T-helper 2 cell treated with Interferon-gamma antibody and Interleukin-4, amounts not matched to agents 5 μg/mL and 100 μg/mL, for 36 hours (primary cell): Measurements from ENCODE around the gene CASP6.

Experiments used
- DNase-seq: peaks from one replicate; pipeline ENCODE4 v3.0.0; 2021; ENCODE audit warnings: low spot score
- H3K27ac Mint-ChIP-seq: one replicate; pipeline ENCODE4 v1.8.0; 2021; ENCODE audit warnings: mild to moderate bottlenecking, mixed read lengths
- H3K27me3 Mint-ChIP-seq: one replicate; pipeline ENCODE4 v1.8.0; 2021; ENCODE audit warnings: low read depth, mixed read lengths
- H3K36me3 Mint-ChIP-seq: one replicate; pipeline ENCODE4 v1.8.0; 2021; ENCODE audit warnings: low read depth, mixed read lengths
- H3K4me1 Mint-ChIP-seq: one replicate; pipeline ENCODE4 v1.8.0; 2021; ENCODE audit warnings: low read depth, mixed read lengths
- H3K4me3 Mint-ChIP-seq: one replicate; pipeline ENCODE4 v1.8.0; 2022; ENCODE audit warnings: mild to moderate bottlenecking, moderate library complexity, mixed read lengths
- H3K9me3 Mint-ChIP-seq: one replicate; pipeline ENCODE4 v1.8.0; 2021; ENCODE audit warnings: mixed read lengths

Gene CASP6

GRCh38 chr4:109702950-109703663 is at the start of gene CASP6:
Gene CASP6, minus strand, starts transcription at chr4:109703445. Its CDS starts 50 bp downstream, at chr4:109703395.
- Mint-ChIP-seq H3K36me3 (peaks cover 14% of the 10 kb centered on the region), H3K27ac (peak within 1 kb of the TSS; percentile 94), H3K27me3 (no peaks in the 10 kb centered on the region), H3K4me3 (peak within 1 kb of the TSS; percentile 97), H3K4me1 (peaks cover 32% of the 10 kb centered on the region), H3K9me3 (no peaks in the 10 kb centered on the region)
- DNase-seq = peak; percentile 66

DNA sequence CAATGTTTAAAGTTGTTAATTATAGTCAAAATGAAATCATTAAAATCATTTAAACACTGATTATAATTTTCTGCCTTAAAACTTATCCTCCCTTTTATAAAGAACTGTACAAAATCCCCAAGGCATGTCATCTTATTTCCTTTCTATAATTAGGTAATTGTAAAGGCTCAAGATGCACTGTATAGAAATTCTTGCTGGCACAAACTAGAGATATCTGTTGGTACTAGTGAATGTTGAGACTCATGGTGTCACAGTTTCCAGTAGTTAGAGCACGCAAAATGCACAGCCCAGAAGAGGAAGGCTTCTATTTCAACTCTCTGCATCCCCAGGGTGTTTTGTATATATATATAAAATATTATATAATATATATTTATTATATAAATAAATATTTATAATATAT is 49.3 kb upstream of the CASP6 start:
- H3K4me1 Mint-ChIP-seq = no peaks in the 10 kb centered on the region
- H3K4me3 Mint-ChIP-seq = no peak overlapping the region
- no peaks in the 10 kb centered on the region for H3K27me3 Mint-ChIP-seq
- no peak for DNase-seq
- H3K9me3 Mint-ChIP-seq = no peaks in the 10 kb centered on the region
- no peak overlapping the region for H3K27ac Mint-ChIP-seq
- no peaks in the 10 kb centered on the region for H3K36me3 Mint-ChIP-seq

DNA sequence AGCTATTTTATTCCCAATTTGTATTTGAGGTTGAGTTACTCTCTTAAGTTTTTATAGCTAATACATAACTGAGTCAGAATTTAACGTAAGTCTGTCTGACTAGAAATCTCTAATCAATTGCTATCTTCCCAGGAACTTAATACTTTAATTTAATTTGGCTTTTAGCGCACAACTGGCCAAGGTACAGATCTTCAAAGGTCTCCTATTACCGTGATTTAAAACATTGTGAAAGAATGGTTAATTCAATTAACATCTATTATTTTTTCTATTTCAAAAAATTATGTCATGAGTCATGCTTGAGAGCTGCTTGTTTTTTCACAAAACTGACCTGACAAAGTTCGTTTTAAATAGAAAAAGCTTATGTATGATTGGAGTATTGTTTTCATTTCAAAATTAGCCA is 48.6 kb upstream of the CASP6 start:
- H3K27me3 Mint-ChIP-seq = peaks cover under 1% of the 10 kb centered on the region
- H3K9me3 Mint-ChIP-seq = no peaks in the 10 kb centered on the region
- H3K4me3 Mint-ChIP-seq = no peak overlapping the region
- no peak overlapping the region for H3K27ac Mint-ChIP-seq
- DNase-seq = no peak
- no peaks in the 10 kb centered on the region for H3K4me1 Mint-ChIP-seq
- no peaks in the 10 kb centered on the region for H3K36me3 Mint-ChIP-seq

GRCh38 chr4:109750652-109751244 is 47.5 kb upstream of the CASP6 start:
- no peak overlapping the region for H3K27ac Mint-ChIP-seq
- DNase-seq = no peak
- H3K9me3 Mint-ChIP-seq = no peaks in the 10 kb centered on the region
- no peak overlapping the region for H3K4me3 Mint-ChIP-seq
- H3K27me3 Mint-ChIP-seq = peaks cover 9% of the 10 kb centered on the region
- H3K4me1 Mint-ChIP-seq = no peaks in the 10 kb centered on the region
- H3K36me3 Mint-ChIP-seq = no peaks in the 10 kb centered on the region

DNA sequence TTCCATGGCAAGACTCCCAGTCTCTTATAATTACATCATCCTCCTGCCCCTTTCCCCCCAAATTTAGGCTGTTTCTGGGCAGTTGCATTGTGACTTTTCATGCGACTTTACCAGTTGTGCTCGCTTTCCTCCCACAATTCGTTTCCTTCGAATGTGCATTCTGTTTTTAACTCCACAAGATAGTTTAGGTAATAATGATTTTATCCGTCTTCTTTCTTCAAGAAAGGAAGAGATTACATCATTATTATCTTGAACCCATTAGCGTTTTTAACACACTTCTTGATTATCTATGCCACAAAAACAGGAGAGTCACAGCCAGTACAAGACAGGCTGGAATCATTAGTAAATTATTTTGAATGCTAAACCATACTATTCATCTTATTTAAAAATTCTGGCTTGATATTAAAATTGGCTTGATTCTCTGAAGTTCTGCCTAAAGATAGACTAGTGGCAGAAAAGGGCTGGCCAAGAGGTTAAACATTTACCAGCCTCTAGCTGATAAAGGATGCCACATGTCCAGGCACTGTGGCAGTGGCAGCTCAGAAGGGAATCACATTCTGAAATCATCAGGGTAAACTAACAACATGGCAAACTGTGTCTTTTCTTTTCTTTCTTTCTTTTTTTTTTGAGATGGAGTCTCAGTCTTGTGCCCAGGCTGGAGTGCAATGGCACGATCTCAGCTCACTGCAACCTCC is 46.3 kb upstream of the CASP6 start:
- DNase-seq = no peak
- Mint-ChIP-seq H3K36me3 (no peaks in the 10 kb centered on the region), H3K27ac (no peak overlapping the region), H3K9me3 (no peaks in the 10 kb centered on the region), H3K4me3 (no peak overlapping the region), H3K27me3 (peaks cover 9% of the 10 kb centered on the region), H3K4me1 (no peaks in the 10 kb centered on the region)

DNA sequence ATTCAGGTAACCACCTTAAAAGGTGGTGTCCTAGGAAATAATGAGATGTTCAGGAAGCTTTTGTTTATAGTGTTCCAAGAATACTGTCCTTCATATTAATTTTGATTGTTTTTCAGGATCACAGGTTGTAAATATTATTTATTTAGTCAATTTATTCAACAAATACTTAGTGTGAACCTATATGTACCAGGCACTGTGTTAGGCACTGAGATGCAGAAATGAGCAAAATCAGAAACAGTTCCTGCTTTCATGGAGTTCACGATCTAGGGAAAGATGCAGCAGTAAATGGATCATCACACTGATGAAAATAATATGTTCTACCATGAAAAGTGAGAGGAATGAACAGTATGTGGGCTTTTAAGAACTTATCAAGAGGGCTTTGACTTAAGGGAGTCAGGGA is 44.9 kb upstream of the CASP6 start:
- no peaks in the 10 kb centered on the region for H3K4me1 Mint-ChIP-seq
- no peak overlapping the region for H3K4me3 Mint-ChIP-seq
- no peak overlapping the region for H3K27ac Mint-ChIP-seq
- H3K27me3 Mint-ChIP-seq = peaks cover 11% of the 10 kb centered on the region
- no peaks in the 10 kb centered on the region for H3K36me3 Mint-ChIP-seq
- no peak for DNase-seq
- H3K9me3 Mint-ChIP-seq = no peaks in the 10 kb centered on the region

DNA sequence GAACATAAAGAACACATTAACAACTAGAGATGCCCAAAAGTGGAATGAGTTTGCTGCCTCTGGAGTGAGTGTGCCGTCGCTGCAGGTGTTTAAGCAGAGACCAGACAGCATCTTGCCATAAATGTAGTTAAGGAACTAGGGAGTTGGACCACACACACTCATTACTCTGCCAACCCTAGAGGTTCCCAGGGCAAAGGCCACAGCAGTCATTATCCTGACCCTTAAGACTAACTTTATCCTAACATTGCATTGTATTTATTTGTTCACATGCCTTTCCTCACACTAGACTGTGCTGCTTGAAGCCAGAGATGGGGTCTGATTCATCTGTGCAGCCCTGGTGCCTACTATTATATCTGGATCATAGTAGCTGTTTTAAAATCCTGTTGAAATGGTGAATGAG is 43.5 kb upstream of the CASP6 start:
- no peaks in the 10 kb centered on the region for H3K36me3 Mint-ChIP-seq
- no peaks in the 10 kb centered on the region for H3K9me3 Mint-ChIP-seq

DNA sequence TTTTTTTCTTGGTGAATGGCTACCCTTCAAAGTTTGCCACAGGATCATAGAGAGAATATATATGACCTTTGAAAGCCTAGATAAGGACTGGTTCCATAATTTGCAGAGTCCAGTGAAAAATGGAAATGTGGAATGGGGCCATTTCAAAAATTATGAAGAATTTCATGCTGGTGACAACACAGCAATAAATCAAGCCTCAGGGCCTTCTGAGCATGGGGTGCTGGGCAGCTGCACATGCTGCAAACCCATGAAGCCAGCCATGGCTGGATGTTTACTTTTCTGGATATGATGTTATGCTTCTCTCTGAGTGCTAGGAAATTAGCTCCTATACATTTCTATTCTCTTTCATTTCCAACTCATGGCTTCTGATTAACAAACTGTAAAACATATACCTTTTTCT is 42.6 kb upstream of the CASP6 start:
- Mint-ChIP-seq H3K27me3 (peaks cover 26% of the 10 kb centered on the region), H3K4me3 (no peak overlapping the region), H3K27ac (no peak overlapping the region), H3K36me3 (no peaks in the 10 kb centered on the region), H3K9me3 (no peaks in the 10 kb centered on the region), H3K4me1 (no peaks in the 10 kb centered on the region)
- DNase-seq = no peak

More for the DNA sequence above, 43.5 kb upstream of the CASP6 start:
- H3K27me3 Mint-ChIP-seq = peaks cover 21% of the 10 kb centered on the region
- no peak overlapping the region for H3K27ac Mint-ChIP-seq
- DNase-seq = no peak
- no peak overlapping the region for H3K4me3 Mint-ChIP-seq
- H3K4me1 Mint-ChIP-seq = no peaks in the 10 kb centered on the region

- Mint-ChIP-seq H3K27ac (no peak overlapping the region), H3K4me1 (no peaks in the 10 kb centered on the region), H3K9me3 (no peaks in the 10 kb centered on the region), H3K27me3 (peaks cover 26% of the 10 kb centered on the region), H3K4me3 (no peak overlapping the region), H3K36me3 (no peaks in the 10 kb centered on the region)
- no peak for DNase-seq
These were observed 36.3 kb upstream of the CASP6 start for GRCh38 chr4:109739547-109739946.

DNA sequence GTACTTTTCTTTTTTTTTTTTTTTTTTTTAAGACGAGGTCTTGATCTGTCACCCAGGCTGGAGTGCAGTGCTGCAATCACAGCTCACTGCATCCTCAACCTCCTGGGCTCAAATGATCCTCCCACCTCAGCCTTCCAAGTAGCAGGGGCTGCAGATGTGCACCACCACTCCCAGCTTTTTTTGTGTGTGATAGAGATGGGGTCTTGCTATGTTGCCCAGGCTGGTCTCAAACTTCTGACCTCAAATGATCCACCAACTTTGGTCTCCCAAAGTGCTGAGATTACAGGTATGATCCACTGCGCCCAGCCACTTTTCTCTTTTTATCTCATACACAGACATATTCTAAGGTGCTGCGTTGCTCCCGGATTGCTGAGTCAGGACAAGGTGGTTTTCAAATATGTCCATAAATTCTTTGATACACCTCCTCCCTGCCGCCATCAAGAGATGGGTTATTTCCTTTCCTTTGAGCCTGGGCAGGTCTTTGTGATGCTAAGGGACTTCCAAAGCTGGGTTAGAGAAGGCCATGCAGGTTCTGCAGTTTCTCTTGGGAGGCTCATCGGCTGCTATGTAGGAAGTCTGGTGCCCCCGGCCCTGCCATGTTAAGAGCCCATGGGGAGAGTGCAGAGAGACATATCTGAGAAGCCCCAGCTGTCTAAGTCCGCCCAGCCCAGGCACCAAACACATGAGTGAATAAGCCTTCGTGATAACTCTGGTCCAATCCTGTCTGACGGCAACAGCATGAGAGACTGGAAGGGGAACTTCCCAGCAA is 35.0 kb upstream of the CASP6 start:
- no peak for DNase-seq
- Mint-ChIP-seq H3K27ac (no peak overlapping the region), H3K36me3 (no peaks in the 10 kb centered on the region), H3K4me1 (no peaks in the 10 kb centered on the region), H3K9me3 (no peaks in the 10 kb centered on the region), H3K27me3 (peaks cover 28% of the 10 kb centered on the region), H3K4me3 (no peak overlapping the region)

DNA sequence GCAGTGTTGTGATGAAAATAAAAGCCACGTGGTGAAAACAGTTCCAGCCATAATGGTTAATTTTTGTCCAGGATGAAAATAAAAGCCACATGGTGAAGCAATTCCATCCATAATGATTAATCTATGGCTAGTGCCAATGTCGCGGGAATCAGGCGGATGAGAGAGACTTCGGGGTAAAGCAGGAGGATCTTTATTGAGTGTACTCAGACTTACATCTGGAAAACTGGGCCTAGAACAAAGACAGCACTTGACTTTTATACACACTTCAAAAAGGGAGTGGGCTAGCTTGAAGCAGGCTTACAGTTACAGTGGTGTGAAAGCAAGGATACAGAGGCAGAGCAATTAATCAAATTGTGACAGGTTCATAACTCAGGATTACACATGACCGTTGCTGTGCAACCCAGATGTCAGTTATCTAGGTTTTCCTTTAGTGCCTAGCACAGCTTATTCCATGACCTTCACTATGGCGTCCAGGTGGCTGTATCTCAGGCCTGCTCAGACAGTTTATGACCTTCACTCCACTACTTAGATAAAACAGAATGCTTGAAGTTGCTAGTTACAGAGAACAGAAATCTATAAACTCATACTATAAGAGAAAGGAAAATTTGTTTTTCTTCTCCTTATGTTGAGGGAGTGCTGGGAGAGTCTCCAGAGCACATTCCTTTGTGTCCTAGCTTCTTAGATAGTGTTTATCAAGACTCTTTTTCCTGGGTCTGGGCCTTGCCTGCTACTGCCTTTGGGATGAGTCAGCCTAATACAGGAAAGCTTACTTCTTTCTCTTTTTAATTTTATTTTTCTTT is 32.5 kb upstream of the CASP6 start:
- H3K27me3 Mint-ChIP-seq = peaks cover 11% of the 10 kb centered on the region
- H3K36me3 Mint-ChIP-seq = no peaks in the 10 kb centered on the region
- DNase-seq = no peak
- no peaks in the 10 kb centered on the region for H3K4me1 Mint-ChIP-seq
- no peak overlapping the region for H3K4me3 Mint-ChIP-seq
- H3K27ac Mint-ChIP-seq = no peak overlapping the region
- H3K9me3 Mint-ChIP-seq = no peaks in the 10 kb centered on the region

DNA sequence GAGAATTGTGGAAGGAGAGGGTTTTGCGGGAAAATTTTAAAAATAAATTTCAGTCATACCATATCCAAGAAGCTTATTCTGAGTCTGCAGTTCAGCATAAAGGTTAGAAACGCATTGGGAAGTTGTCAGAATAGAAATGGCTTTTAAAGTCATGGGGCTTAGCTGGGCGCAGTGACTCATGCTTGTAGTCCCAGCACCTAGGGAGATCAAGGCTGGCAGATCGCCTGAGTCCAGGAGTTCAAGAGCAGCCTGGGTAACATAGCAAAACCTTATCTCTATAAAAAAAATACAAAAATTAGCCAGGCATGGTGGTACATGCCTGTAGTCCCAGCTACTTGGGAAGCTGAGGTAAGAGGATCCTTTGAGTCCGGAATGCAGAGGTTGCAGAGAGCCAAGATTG is 30.5 kb upstream of the CASP6 start:
- no peak overlapping the region for H3K4me3 Mint-ChIP-seq
- no peak overlapping the region for H3K27ac Mint-ChIP-seq
- no peak for DNase-seq
- no peaks in the 10 kb centered on the region for H3K36me3 Mint-ChIP-seq
- H3K4me1 Mint-ChIP-seq = peaks cover 11% of the 10 kb centered on the region
- no peaks in the 10 kb centered on the region for H3K9me3 Mint-ChIP-seq
- H3K27me3 Mint-ChIP-seq = peaks cover 3% of the 10 kb centered on the region
